CD4-positive, alpha-beta T cell (primary cell): ENCODE measurements around the gene ZNF410. TPM values are rescaled to one million over a fixed set of nuclear protein-coding genes. Genes with fewer than 3 reads are reported as not detected.
A peak's percentile ranks its signal among the peaks of the same experiment; 100 is the strongest.
"Not testable (repeated sequence)": the region's sequence is repeated elsewhere in the genome, so short reads cannot be mapped to it uniquely, and the experiment has no call there.

Experiments
- ATAC-seq: fragments of 200-7000 bp; cut with Tn5 transposase; one replicate; pipeline ENCODE4 v1.10.0; 2022; ENCODE audit warnings: mild to moderate bottlenecking; ENCODE audit not compliant: poor library complexity
- CTCF ChIA-PET: fragments of 350-600 bp; sonication (Branson Sonifier 250); formaldehyde crosslinking; loops from one replicate; lab custom pipeline; 2021; ENCODE audit warnings: antibody characterized with exemption, inconsistent platforms; lab: Charles Lee
- POLR2A ChIA-PET: fragments of 350-600 bp; sonication (Branson Sonifier 250); formaldehyde crosslinking; loops from one replicate; lab custom pipeline; 2021; ENCODE audit warnings: antibody characterized with exemption, inconsistent platforms; lab: Charles Lee
- DNase-seq, 14 experiments: peaks; one replicate each; pipeline ENCODE4 v3.0.0-alpha.2; 2013 to 2020; ENCODE audit warnings: mixed read lengths in 2 of 14
- H3K27ac ChIP-seq, 2 donors: one replicate each; pipeline versions ENCODE4 v1.5.1 to v1.7.0; 2013; ENCODE audit warnings: low read length in 2 of 2, low read depth in 1 of 2, mild to moderate bottlenecking in 1 of 2
- H3K27me3 ChIP-seq, 2 experiments: 1 replicate in 1 of 2; 2 replicates in 1 of 2; pipeline versions ENCODE4 v1.6.1 to v1.7.0; 2013; ENCODE audit warnings: low read length in 2 of 2, control low read depth in 1 of 2, mild to moderate bottlenecking in 1 of 2, moderate library complexity in 1 of 2; ENCODE audit not compliant: insufficient read depth in 2 of 2, control insufficient read depth in 1 of 2
- H3K36me3 ChIP-seq: one replicate; pipeline ENCODE4 v1.6.1; 2013; ENCODE audit warnings: low read length, control low read depth; ENCODE audit not compliant: insufficient read depth
- H3K4me1 ChIP-seq: one replicate; pipeline ENCODE4 v1.6.1; 2013; ENCODE audit warnings: low read length, control low read depth; ENCODE audit not compliant: insufficient read depth
- H3K4me3 ChIP-seq: one replicate; pipeline ENCODE4 v1.5.1; 2013; ENCODE audit warnings: mild to moderate bottlenecking, low read length, moderate library complexity
- H3K9me3 ChIP-seq, 2 experiments: 1 replicate in 1 of 2; 2 replicates in 1 of 2; pipeline versions ENCODE4 v1.6.1 to v1.7.0; 2013; ENCODE audit warnings: low read length in 2 of 2, mild to moderate bottlenecking in 2 of 2, control low read depth in 1 of 2, moderate library complexity in 1 of 2; ENCODE audit not compliant: control insufficient read depth in 1 of 2, insufficient read depth in 1 of 2
- H3K27ac Mint-ChIP-seq: one replicate; pipeline ENCODE4 v1.8.0; 2020; ENCODE audit warnings: mixed read lengths
- H3K27me3 Mint-ChIP-seq: one replicate; pipeline ENCODE4 v1.8.0; 2021; ENCODE audit warnings: mixed read lengths
- H3K36me3 Mint-ChIP-seq: one replicate; pipeline ENCODE4 v1.8.0; 2021; ENCODE audit warnings: low read depth, mixed read lengths
- H3K4me1 Mint-ChIP-seq: one replicate; pipeline ENCODE4 v1.8.0; 2021; ENCODE audit warnings: low read depth, mixed read lengths
- H3K4me3 Mint-ChIP-seq: one replicate; pipeline ENCODE4 v1.8.0; 2020; ENCODE audit warnings: mild to moderate bottlenecking, mixed read lengths
- H3K9me3 Mint-ChIP-seq: one replicate; pipeline ENCODE4 v1.8.0; 2020; ENCODE audit warnings: mixed read lengths
- intact Hi-C, 2 experiments: fragments of 100-400 bp; cut with DNase I in 1 of 2; cut with micrococcal nuclease in 1 of 2; formaldehyde crosslinking; loops; one replicate each; pipeline versions ENCODE4 v1.15.1 to v1.9.0; 2023 to 2025; cut with DNase I, micrococcal nuclease
- total RNA-seq, 174 experiments: library from RNA in 2 of 174; stranded (reverse) in 2 of 174; gene quantifications; one replicate each; pipeline ENCODE4 v1.2.3 and lab custom pipeline; 2021 to 2026
- TF ChIP-seq, protein P1 (sequence below): fragments of 200-600 bp; IDR thresholded peaks from one replicate; pipeline ENCODE4 v1.8.0; 2022; ENCODE audit warnings: antibody characterized with exemption, mild to moderate bottlenecking

ZNF410 gene
- total RNA-seq, 2 experiments from 2014 or later: 74.3 to 81.1 TPM

DNA sequence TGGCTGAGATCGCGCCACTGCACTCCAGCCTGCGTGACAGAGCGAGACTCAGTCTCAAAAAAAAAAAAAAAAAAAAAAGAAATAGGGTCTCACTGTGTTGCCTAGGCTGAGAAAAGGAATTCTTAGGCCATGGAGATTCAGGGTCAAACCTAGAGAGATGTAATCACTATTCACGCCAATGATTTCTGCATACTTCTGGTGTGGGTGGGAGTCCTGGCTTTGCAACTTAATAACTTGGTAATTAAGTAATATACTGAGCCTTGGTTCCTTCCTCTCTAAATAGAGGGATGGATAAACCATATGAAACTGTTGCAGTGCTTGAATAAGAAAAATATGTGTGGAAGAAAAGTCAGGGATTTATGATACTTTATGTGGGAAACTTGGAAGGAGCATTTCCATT lies 2.7 kb downstream of the ZNF410 start:
- peaks cover 42% of the 10 kb centered on the region for H3K36me3 Mint-ChIP-seq
- TF ChIP-seq, protein P1, sequence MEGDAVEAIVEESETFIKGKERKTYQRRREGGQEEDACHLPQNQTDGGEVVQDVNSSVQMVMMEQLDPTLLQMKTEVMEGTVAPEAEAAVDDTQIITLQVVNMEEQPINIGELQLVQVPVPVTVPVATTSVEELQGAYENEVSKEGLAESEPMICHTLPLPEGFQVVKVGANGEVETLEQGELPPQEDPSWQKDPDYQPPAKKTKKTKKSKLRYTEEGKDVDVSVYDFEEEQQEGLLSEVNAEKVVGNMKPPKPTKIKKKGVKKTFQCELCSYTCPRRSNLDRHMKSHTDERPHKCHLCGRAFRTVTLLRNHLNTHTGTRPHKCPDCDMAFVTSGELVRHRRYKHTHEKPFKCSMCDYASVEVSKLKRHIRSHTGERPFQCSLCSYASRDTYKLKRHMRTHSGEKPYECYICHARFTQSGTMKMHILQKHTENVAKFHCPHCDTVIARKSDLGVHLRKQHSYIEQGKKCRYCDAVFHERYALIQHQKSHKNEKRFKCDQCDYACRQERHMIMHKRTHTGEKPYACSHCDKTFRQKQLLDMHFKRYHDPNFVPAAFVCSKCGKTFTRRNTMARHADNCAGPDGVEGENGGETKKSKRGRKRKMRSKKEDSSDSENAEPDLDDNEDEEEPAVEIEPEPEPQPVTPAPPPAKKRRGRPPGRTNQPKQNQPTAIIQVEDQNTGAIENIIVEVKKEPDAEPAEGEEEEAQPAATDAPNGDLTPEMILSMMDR: no peak
- ChIA-PET POLR2A (no interaction called here), CTCF (no interaction called here)
- DNase-seq (no peak), ATAC-seq (no peak)
- H3K4me1 ChIP-seq: peaks cover 21% of the 10 kb centered on the region
- no peaks in the 10 kb centered on the region for H3K9me3 ChIP-seq
- no peak overlapping the region for H3K27ac ChIP-seq
- H3K27me3 Mint-ChIP-seq: no peaks in the 10 kb centered on the region
- H3K4me3 ChIP-seq: no peak overlapping the region
- peaks cover 22% of the 10 kb centered on the region for H3K36me3 ChIP-seq
- peaks cover 53% of the 10 kb centered on the region for H3K4me1 Mint-ChIP-seq
- H3K27me3 ChIP-seq: no peaks in the 10 kb centered on the region
- H3K4me3 Mint-ChIP-seq: peak overlapping the region; percentile 35
- intact Hi-C loops: loop anchor here (5.0 to 10.0 kb wide), 2 partner anchors 37 to 165 kb away; partner anchors contain the start of gene PTGR2 (in 1 of the 2)
- no peaks in the 10 kb centered on the region for H3K9me3 Mint-ChIP-seq
- H3K27ac Mint-ChIP-seq: peak overlapping the region; percentile 94

DNA sequence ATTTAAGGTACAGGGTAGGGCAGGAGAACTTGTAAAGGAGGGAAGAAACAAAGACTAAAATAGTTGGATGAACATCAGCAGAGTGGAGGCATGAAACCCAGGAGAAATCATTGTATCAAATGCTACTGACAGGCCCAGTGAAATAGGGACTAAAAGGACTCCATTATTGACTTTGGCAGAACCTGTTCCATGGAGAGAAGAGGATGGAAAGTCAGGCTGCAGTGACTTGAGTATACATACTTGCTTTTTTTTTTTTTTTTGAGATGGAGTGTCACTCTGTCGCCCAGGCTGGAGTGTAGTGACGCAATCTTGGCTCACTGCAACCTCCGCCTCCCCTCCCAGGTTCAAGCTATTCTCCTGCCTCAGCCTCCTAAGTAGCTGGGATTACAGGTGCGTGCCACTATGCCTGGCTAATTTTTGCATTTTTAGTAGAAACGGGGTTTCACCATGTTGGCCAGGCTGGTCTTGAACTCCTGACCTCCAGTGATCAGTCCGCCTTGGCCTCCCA lies 7.6 kb downstream of the ZNF410 start:
- Mint-ChIP-seq H3K36me3 (peaks cover 72% of the 10 kb centered on the region), H3K4me1 (peaks cover 17% of the 10 kb centered on the region)
- H3K9me3 ChIP-seq, H3K27ac ChIP-seq, H3K27ac Mint-ChIP-seq, CTCF ChIA-PET, H3K27me3 Mint-ChIP-seq, DNase-seq, H3K4me3 ChIP-seq, H3K4me3 Mint-ChIP-seq, H3K9me3 Mint-ChIP-seq, H3K4me1 ChIP-seq, intact Hi-C loops, H3K27me3 ChIP-seq, ATAC-seq: not testable (repeated sequence)
- peaks cover 68% of the 10 kb centered on the region for H3K36me3 ChIP-seq
- POLR2A ChIA-PET: interaction anchor here (0.5 kb wide), 1 partner anchor 24 kb away, joined by 3 read pairs; no protein-coding TSS in a partner anchor

DNA sequence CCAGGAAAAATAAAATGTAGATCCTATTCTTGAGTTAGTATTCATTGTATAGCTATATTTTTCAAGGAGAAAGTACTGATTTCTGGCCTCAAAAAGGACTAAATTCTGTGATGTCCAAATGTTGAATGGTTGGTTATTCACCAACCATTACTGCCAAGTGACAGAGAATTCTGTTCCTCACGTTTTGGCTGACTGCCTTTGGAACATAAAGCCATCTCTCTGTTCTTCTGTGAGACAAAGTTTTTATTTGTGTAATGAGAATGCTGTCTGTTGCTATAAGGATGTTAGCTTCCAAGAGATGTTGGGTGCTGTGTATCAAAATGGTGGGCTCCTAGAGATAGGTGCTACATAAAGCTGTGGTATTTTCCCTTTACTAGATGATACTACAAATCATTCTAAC lies 9.3 kb downstream of the ZNF410 start:
- H3K9me3 ChIP-seq: no peaks in the 10 kb centered on the region
- POLR2A ChIA-PET: no interaction called here
- H3K27me3 ChIP-seq: no peaks in the 10 kb centered on the region
- no peak overlapping the region for H3K27ac ChIP-seq
- no peaks in the 10 kb centered on the region for H3K27me3 Mint-ChIP-seq
- DNase-seq (no peak), ATAC-seq (no peak)
- peaks cover 80% of the 10 kb centered on the region for H3K36me3 ChIP-seq
- H3K9me3 Mint-ChIP-seq: no peaks in the 10 kb centered on the region
- no peak overlapping the region for H3K4me3 ChIP-seq
- H3K4me3 Mint-ChIP-seq: no peak overlapping the region
- peaks cover 11% of the 10 kb centered on the region for H3K4me1 Mint-ChIP-seq
- peaks cover 81% of the 10 kb centered on the region for H3K36me3 Mint-ChIP-seq
- CTCF ChIA-PET: no interaction called here
- H3K4me1 ChIP-seq: no peaks in the 10 kb centered on the region
- H3K27ac Mint-ChIP-seq: peak overlapping the region; percentile 20
- intact Hi-C loops: no loop called here
- TF ChIP-seq, protein P1: no peak

DNA sequence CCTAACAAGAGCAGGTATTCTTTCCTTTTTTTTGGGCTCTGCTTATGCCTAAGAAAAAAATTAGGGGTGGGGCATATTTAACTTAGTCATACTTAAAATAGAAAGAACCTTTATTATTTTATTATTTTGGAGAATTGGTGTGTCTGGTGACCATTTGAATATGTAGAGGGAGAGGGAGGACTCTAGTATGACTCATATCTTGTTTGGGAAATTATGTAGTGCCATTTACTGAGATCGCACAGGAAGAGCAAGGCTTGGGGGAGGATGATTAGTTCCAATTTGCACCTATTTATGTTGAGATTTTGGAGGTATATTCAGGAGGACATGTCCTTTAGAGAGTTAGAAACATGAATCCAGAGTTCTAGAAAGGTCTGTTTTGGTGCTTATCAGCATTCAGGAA lies 9.9 kb downstream of the ZNF410 start:
- no peak for ATAC-seq
- intact Hi-C loops: no loop called here
- H3K4me3 Mint-ChIP-seq: no peak overlapping the region
- CTCF ChIA-PET: no interaction called here
- no peaks in the 10 kb centered on the region for H3K27me3 Mint-ChIP-seq
- POLR2A ChIA-PET: no interaction called here
- TF ChIP-seq, protein P1: no peak
- H3K9me3 Mint-ChIP-seq: no peaks in the 10 kb centered on the region
- Histone ChIP-seq H3K36me3 (peaks cover 83% of the 10 kb centered on the region), H3K4me1 (no peaks in the 10 kb centered on the region), H3K27me3 (no peaks in the 10 kb centered on the region), H3K9me3 (no peaks in the 10 kb centered on the region), H3K4me3 (no peak overlapping the region), H3K27ac (no peak overlapping the region)
- H3K4me1 Mint-ChIP-seq: peaks cover 10% of the 10 kb centered on the region
- peak overlapping the region; percentile 20 for H3K27ac Mint-ChIP-seq
- DNase-seq: no peak
- peaks cover 82% of the 10 kb centered on the region for H3K36me3 Mint-ChIP-seq
